Measurements from ENCODE around the gene CCDC102A. TPM values are rescaled to one million over a fixed set of nuclear protein-coding genes. Genes with fewer than 3 reads are reported as not detected.

CCDC102A gene
- polyA plus RNA-seq, 3 donors: not detected

- Mint-ChIP-seq H3K4me3 (no peak overlapping the region), H3K36me3 (peaks cover 76 to 80% of the 10 kb centered on the region in 2 donors), H3K27me3 (ENCODE audit: low read depth in 3 of 3) (peaks cover 0 to 2% (median 0%) of the 10 kb centered on the region in 3 donors), H3K9me3 (peaks cover 0 to 5% (median 0%) of the 10 kb centered on the region in 7 donors), H3K27ac (no peak overlapping the region), H3K4me1 (peaks cover 18% of the 10 kb centered on the region)
- WGBS (ENCODE audit: insufficient coverage): 97% methylated on average over 11 of the region's 11 CpGs
- Histone ChIP-seq H3K36me3 (replicated peaks in 1 of 2; ENCODE audit: control insufficient read depth in 1 of 2, insufficient read depth in 2 of 2, low read length in 2 of 2) (peaks cover 71 to 79% of the 10 kb centered on the region in 2 donors), H3K9ac (ENCODE audit: insufficient read depth, low read length, poor library complexity, severe bottlenecking) (no peak overlapping the region), H3K27ac (ENCODE audit: low read depth in 1 of 2, low read length in 2 of 2) (no peak overlapping the region), H3K79me2 (ENCODE audit: insufficient read depth, low read length) (peaks cover 11% of the 10 kb centered on the region), H3K27me3 (ENCODE audit: control insufficient read depth in 2 of 2, insufficient read depth in 2 of 2, low read length in 2 of 2) (no peaks in the 10 kb centered on the region), H3K4me1 (ENCODE audit: control insufficient read depth in 1 of 2, insufficient read depth in 2 of 2, low read length in 2 of 2) (peaks cover 0 to 10% of the 10 kb centered on the region in 2 donors), H4K20me1 (ENCODE audit: insufficient read depth, low read length) (peaks cover 14% of the 10 kb centered on the region), H3K9me3 (replicated peaks in 1 of 2; ENCODE audit: control insufficient read depth in 1 of 2, insufficient read depth in 1 of 2, low read length in 2 of 2) (no peaks in the 10 kb centered on the region), H2AFZ (ENCODE audit: insufficient read depth, low read depth, low read length, poor library complexity, severe bottlenecking) (no peak overlapping the region), H3K4me2 (replicated peaks; ENCODE audit: extremely low read depth, low read length, poor library complexity, severe bottlenecking) (no peak overlapping the region), H3K4me3 (replicated peaks in 1 of 3; ENCODE audit: low read depth in 2 of 3, low read length in 3 of 3) (no peak overlapping the region)
- no peak for DNase-seq
- intact Hi-C loops (cut with micrococcal nuclease): loop anchor here in 1 of 2 donors (10.0 kb wide), 1 partner anchor 266 kb away; the partner anchor contains the start of gene KATNB1
- TF ChIP-seq CTCF (IDR thresholded peaks at IDR 0.05): no peak
These were observed 67.3 kb downstream of the CCDC102A start for GRCh38 chr16:57469046-57469445.

- WGBS (ENCODE audit: insufficient coverage): 83% methylated on average over 1 of the region's 2 CpGs
- H3K4me3 Mint-ChIP-seq: no peak overlapping the region
These were observed 68.0 kb downstream of the CCDC102A start for GRCh38 chr16:57468346-57468745.

More at GRCh38 chr16:57468346-57468745, 68.0 kb downstream of the CCDC102A start:
- Histone ChIP-seq H3K79me2 (ENCODE audit: insufficient read depth, low read length) (peaks cover 18% of the 10 kb centered on the region), H3K4me1 (ENCODE audit: control insufficient read depth in 1 of 2, insufficient read depth in 2 of 2, low read length in 2 of 2) (peaks cover 3 to 15% of the 10 kb centered on the region in 2 donors), H4K20me1 (ENCODE audit: insufficient read depth, low read length) (peaks cover 15% of the 10 kb centered on the region), H3K9me3 (replicated peaks in 1 of 2; ENCODE audit: control insufficient read depth in 1 of 2, insufficient read depth in 1 of 2, low read length in 2 of 2) (no peaks in the 10 kb centered on the region), H3K9ac (ENCODE audit: insufficient read depth, low read length, poor library complexity, severe bottlenecking) (no peak overlapping the region), H2AFZ (ENCODE audit: insufficient read depth, low read depth, low read length, poor library complexity, severe bottlenecking) (no peak overlapping the region), H3K4me2 (replicated peaks; ENCODE audit: extremely low read depth, low read length, poor library complexity, severe bottlenecking) (no peak overlapping the region), H3K27ac (ENCODE audit: low read depth in 1 of 2, low read length in 2 of 2) (no peak overlapping the region), H3K27me3 (ENCODE audit: control insufficient read depth in 2 of 2, insufficient read depth in 2 of 2, low read length in 2 of 2) (no peaks in the 10 kb centered on the region), H3K36me3 (replicated peaks in 1 of 2; ENCODE audit: control insufficient read depth in 1 of 2, insufficient read depth in 2 of 2, low read length in 2 of 2) (peaks cover 71 to 79% of the 10 kb centered on the region in 2 donors), H3K4me3 (replicated peaks in 1 of 3; ENCODE audit: low read depth in 2 of 3, low read length in 3 of 3) (no peak overlapping the region)
- Mint-ChIP-seq H3K4me1 (peaks cover 24% of the 10 kb centered on the region), H3K36me3 (peaks cover 78 to 84% of the 10 kb centered on the region in 2 donors), H3K27me3 (ENCODE audit: low read depth in 3 of 3) (peaks cover 0 to 2% (median 0%) of the 10 kb centered on the region in 3 donors), H3K9me3 (peaks cover 0 to 5% (median 0%) of the 10 kb centered on the region in 7 donors), H3K27ac (peak overlapping the region in 1 of 7 donors; percentile 45)
- intact Hi-C loops (cut with micrococcal nuclease): loop anchor here in 1 of 2 donors (10.0 kb wide), 1 partner anchor 266 kb away; the partner anchor contains the start of gene KATNB1
- TF ChIP-seq CTCF (IDR thresholded peaks at IDR 0.05): no peak
- no peak for DNase-seq
